Small intestine (tissue), 7 donors: Measurements from ENCODE around the gene AGPAT1. TPM values are rescaled to one million over a fixed set of nuclear protein-coding genes. Genes with fewer than 3 reads are reported as not detected.

Experiments
- DNase-seq, 2 donors: peaks; one replicate each; pipeline versions ENCODE4 v3.0.0 to v3.0.0-alpha.2; 2013
- FAIRE-seq: peaks from 2 replicates; lab custom pipeline; 2012; peaks lifted over from hg19 to GRCh38; lab: Jason Lieb, UNC
- H3K27ac ChIP-seq, 3 donors: one replicate each; pipeline ENCODE4 v1.5.1; 2013; ENCODE audit warnings: low read length in 2 of 3, mild to moderate bottlenecking in 2 of 3, control low read depth in 1 of 3, inconsistent platforms in 1 of 3, low read depth in 1 of 3, moderate library complexity in 1 of 3
- H3K27me3 ChIP-seq, 3 donors: one replicate each; pipeline ENCODE4 v1.6.1; 2013; ENCODE audit warnings: low read length in 3 of 3, inconsistent platforms in 1 of 3; ENCODE audit not compliant: control insufficient read depth in 3 of 3, insufficient read depth in 3 of 3
- H3K36me3 ChIP-seq, 3 donors: one replicate each; pipeline ENCODE4 v1.6.1; 2013; ENCODE audit warnings: low read length in 3 of 3, inconsistent platforms in 1 of 3, low read depth in 1 of 3, mild to moderate bottlenecking in 1 of 3, moderate library complexity in 1 of 3; ENCODE audit not compliant: control insufficient read depth in 3 of 3, insufficient read depth in 2 of 3
- H3K4me1 ChIP-seq, 3 donors: one replicate each; pipeline ENCODE4 v1.6.1; 2013; ENCODE audit warnings: low read length in 2 of 3, inconsistent platforms in 1 of 3, low read depth in 1 of 3, mild to moderate bottlenecking in 1 of 3, moderate library complexity in 1 of 3; ENCODE audit not compliant: control insufficient read depth in 3 of 3, insufficient read depth in 2 of 3
- H3K4me3 ChIP-seq, 3 donors: one replicate each; pipeline ENCODE4 v1.5.1; 2013; ENCODE audit warnings: low read length in 3 of 3, control low read depth in 1 of 3, inconsistent platforms in 1 of 3, low read depth in 1 of 3, mild to moderate bottlenecking in 1 of 3, moderate library complexity in 1 of 3
- H3K9me3 ChIP-seq, 2 donors: one replicate each; pipeline ENCODE4 v1.6.1; 2013; ENCODE audit warnings: low read depth in 1 of 2, low read length in 1 of 2; ENCODE audit not compliant: control insufficient read depth in 2 of 2, insufficient read depth in 1 of 2
- WGBS, 3 donors: extraction: QIAGEN DNeasy Blood & Tissue Kit; methylation state at CpG; one replicate each; pipeline ENCODE4 v1.1.7; 2013; 5-methylcytosine and 5-hydroxymethylcytosine counted together
- polyA plus RNA-seq, 4 donors: library from polyadenylated mRNA; stranded (reverse) in 3 of 4; unstranded in 1 of 4; fragments of 200-250 nt in 3 of 4; fragments of 120-200 nt in 1 of 4; gene quantifications; one replicate each; pipeline versions ENCODE4 v1.2.1 to v1.2.3, GENCODE V29; 2013
- donor health status: healthy with polysubstance abuse.
- donor health status: control.
- donor health status: control.
- donor health status: Bipolar disorder and iron deficiency.
- donor health status: healthy.

Gene AGPAT1
- polyA plus RNA-seq, 4 donors: 41.9 to 112 (median 63.2) TPM

DNA sequence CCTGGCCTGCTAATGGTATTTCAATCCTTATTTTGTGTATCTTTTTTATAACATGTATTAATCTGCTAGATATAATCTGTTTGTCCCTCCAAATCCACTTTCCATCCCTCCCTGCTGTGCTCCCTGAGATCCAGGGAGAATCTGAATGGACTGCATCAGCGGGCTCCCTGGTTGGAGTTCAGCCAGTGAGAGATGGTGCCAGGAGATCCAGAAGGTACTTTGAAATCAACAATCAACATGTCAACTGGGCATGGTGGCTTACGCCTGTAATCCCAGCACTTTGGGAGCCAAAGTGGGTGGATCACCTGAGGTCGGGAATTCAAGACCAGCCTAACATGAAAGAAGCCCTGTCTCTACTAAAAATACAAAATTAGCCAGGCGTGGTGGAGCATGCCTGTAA lies 52.2 kb downstream of the AGPAT1 start:
- Histone ChIP-seq H3K27me3 (no peaks in the 10 kb centered on the region), H3K4me1 (peaks cover 0 to 22% (median 5%) of the 10 kb centered on the region in 3 donors), H3K4me3 (no peak overlapping the region), H3K9me3 (no peaks in the 10 kb centered on the region), H3K36me3 (peaks cover 10 to 70% (median 11%) of the 10 kb centered on the region in 3 donors), H3K27ac (no peak overlapping the region)
- FAIRE-seq (no peak), DNase-seq (no peak)
- WGBS, 3 donors: 86 to 91% (median 88%) methylated on average over 4 of the region's 4 CpGs

DNA sequence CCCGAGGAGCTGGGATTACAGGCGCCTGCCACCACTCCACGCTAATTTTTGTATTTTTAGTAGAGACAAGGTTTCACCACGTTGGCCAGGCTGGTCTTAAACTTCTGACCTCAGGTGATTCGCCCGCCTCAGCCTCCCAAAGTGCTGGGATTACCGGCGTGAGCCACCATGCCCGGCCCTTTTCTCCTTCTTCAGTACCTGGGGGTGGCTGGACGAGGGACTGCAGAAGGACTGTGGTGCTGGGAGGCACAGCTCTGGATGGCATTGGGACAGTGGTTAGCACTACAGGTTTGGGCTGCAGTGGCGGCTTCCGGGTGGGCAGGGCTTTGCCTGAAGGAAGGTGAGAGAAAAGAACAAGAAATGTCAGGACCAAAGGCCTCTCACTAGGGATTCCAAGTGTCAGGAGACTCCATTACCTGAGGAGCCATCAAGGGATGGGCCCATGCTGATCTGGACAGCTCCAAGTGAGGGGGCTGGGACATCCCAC lies 55.3 kb downstream of the AGPAT1 start:
- 89 to 95% (median 92%) methylated on average over 11 to 12 of the region's 12 CpGs for WGBS, 3 donors
- no peak overlapping the region for H3K27ac ChIP-seq
- H3K27me3 ChIP-seq: no peaks in the 10 kb centered on the region
- DNase-seq (no peak), FAIRE-seq (no peak)
- peaks cover 0 to 6% (median 0%) of the 10 kb centered on the region in 3 donors for H3K4me1 ChIP-seq
- peaks cover 15 to 89% (median 20%) of the 10 kb centered on the region in 3 donors for H3K36me3 ChIP-seq
- H3K9me3 ChIP-seq: no peaks in the 10 kb centered on the region
- no peak overlapping the region for H3K4me3 ChIP-seq

DNA sequence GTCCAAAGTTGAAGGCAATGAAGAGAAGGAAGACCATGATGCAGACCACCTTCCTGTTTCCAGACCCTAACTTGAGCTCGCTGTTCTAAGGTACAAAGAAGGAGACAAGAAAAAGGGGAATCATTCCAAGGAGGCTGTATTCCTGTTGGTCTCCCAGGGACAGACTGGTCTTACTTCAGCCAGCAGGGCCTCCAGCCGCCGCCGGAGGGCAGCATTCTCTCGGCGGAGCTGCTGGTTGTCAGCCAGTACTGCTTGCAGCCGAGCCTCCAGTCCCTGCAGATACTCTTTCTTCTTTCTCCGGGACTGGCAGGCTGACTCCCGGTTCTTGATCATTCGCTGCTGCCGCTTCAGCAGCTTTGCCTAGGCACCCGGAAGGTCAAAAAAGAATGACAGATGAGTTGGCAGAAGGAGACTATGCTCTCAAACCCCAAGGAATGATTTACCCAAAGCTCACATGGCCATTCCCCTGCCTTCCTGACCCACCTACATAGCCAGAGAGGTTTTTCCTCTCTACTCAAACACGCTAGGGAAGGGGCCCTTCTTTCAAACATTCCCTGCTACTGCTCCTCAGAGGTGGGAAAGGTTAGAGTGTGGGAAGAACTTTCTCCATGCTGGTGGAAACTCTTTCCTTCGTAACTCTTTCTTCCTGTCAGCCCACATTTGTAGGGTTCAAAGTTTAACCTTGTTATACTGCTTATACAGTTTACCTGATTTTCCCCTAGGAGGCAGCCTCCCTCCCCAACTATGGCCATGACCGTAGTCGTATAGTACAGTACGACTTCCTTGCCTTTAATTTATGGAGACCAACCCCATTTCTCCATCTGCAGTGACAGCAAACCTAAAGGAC lies 56.9 kb downstream of the AGPAT1 start:
- Histone ChIP-seq H3K4me1 (peaks cover 0 to 7% (median 0%) of the 10 kb centered on the region in 3 donors), H3K36me3 (peaks cover 12 to 86% (median 21%) of the 10 kb centered on the region in 3 donors), H3K9me3 (no peaks in the 10 kb centered on the region), H3K27ac (peak overlapping the region; percentile 50 to 82 (median 80)), H3K27me3 (no peaks in the 10 kb centered on the region), H3K4me3 (peak overlapping the region in 2 of 3 donors; percentile 8 to 22)
- DNase-seq: peak; percentile 83 to 93
- FAIRE-seq: no peak
- 6 to 16% (median 16%) methylated on average over 17 of the region's 17 CpGs for WGBS, 3 donors

Other genes with a start within 250 kb of the AGPAT1 start
- gene C2, start 248.4 kb downstream of the AGPAT1 start, polyA plus RNA-seq: 10 to 100 TPM in 3 of 4 donors, 1 to 10 TPM in 1; 7.4 to 58.7 (median 21.3) TPM
- 100 to 1,000 TPM in 1 of 4 donors, 10 to 100 TPM in 3; 38.7 to 141 (median 80.6) TPM for gene CFB, start 230.0 kb downstream of the AGPAT1 start, polyA plus RNA-seq
- 10 to 100 TPM; 55.6 to 77.1 (median 59.1) TPM for gene NELFE, start 217.1 kb downstream of the AGPAT1 start, polyA plus RNA-seq
- gene SKIC2, start 216.9 kb downstream of the AGPAT1 start, polyA plus RNA-seq: 100 to 1,000 TPM in 2 of 4 donors, 10 to 100 TPM in 2; 51.4 to 171 (median 85.7) TPM
- gene DXO, start 203.9 kb downstream of the AGPAT1 start, polyA plus RNA-seq: 10 to 100 TPM; 14.1 to 16.8 (median 16.0) TPM
- 10 to 100 TPM in 3 of 4 donors, 1 to 10 TPM in 1; 4.0 to 64.7 (median 26.1) TPM for gene C4A, start 194.0 kb downstream of the AGPAT1 start, polyA plus RNA-seq
- gene C4B, start 161.3 kb downstream of the AGPAT1 start, polyA plus RNA-seq: 10 to 100 TPM in 3 of 4 donors, 1 to 10 TPM in 1; 9.6 to 87.6 (median 26.6) TPM
- gene CYP21A2, start 137.7 kb downstream of the AGPAT1 start, polyA plus RNA-seq: 1 to 10 TPM in 2 of 4 donors, under 1 TPM in 2; 0.18 to 3.4 (median 0.98) TPM
- 10 to 100 TPM in 1 of 4 donors, 1 to 10 TPM in 3; 1.8 to 38.7 (median 4.5) TPM for gene TNXB, start 66.7 kb downstream of the AGPAT1 start, polyA plus RNA-seq
- 10 to 100 TPM; 15.4 to 89.5 (median 45.8) TPM for gene ATF6B, start 47.8 kb downstream of the AGPAT1 start, polyA plus RNA-seq
- 1 to 10 TPM; 4.6 to 9.7 (median 7.5) TPM for gene FKBPL, start 45.8 kb downstream of the AGPAT1 start, polyA plus RNA-seq
- 1 to 10 TPM in 3 of 4 donors, not detected in 1; 1.4 to 4.7 (median 4.6) TPM for gene PRRT1, start 24.1 kb downstream of the AGPAT1 start, polyA plus RNA-seq
- gene PPT2, start 21.9 kb downstream of the AGPAT1 start, polyA plus RNA-seq: 10 to 100 TPM in 2 of 4 donors, 1 to 10 TPM in 2; 3.1 to 26.5 (median 10.3) TPM
- gene EGFL8, start 11.5 kb downstream of the AGPAT1 start, polyA plus RNA-seq: 10 to 100 TPM in 3 of 4 donors, 1 to 10 TPM in 1; 7.8 to 21.9 (median 12.8) TPM
- 100 to 1,000 TPM; 106 to 232 (median 162) TPM for gene RNF5, start 2.3 kb upstream of the AGPAT1 start, polyA plus RNA-seq
- gene AGER, start 8.2 kb upstream of the AGPAT1 start, polyA plus RNA-seq: 10 to 100 TPM in 2 of 4 donors, 1 to 10 TPM in 2; 3.0 to 12.1 (median 9.2) TPM
- gene PBX2, start 14.1 kb upstream of the AGPAT1 start, polyA plus RNA-seq: 100 to 1,000 TPM in 1 of 4 donors, 10 to 100 TPM in 3; 17.6 to 119 (median 29.9) TPM
- gene GPSM3, start 16.6 kb upstream of the AGPAT1 start, polyA plus RNA-seq: 10 to 100 TPM in 3 of 4 donors, 1 to 10 TPM in 1; 6.0 to 31.3 (median 14.0) TPM
- 10 to 100 TPM in 1 of 4 donors, 1 to 10 TPM in 3; 1.1 to 15.2 (median 4.6) TPM for gene NOTCH4, start 48.0 kb upstream of the AGPAT1 start, polyA plus RNA-seq
- not detected for gene TSBP1, start 195.8 kb upstream of the AGPAT1 start, polyA plus RNA-seq
- under 1 TPM in 2 of 4 donors, not detected in 2; 0.30 to 0.58 TPM for gene BTNL2, start 231.1 kb upstream of the AGPAT1 start, polyA plus RNA-seq